ENCODE measurements around the gene TM9SF4.

GRCh38 chr20:32193996-32194395, 84.5 kb downstream of the TM9SF4 start:
- TF ChIP-seq CTCF (IDR thresholded peaks at IDR 0.05) (no peak), POLR2AphosphoS5 (IDR thresholded peaks at IDR 0.05) (no peak), POLR2A (IDR thresholded peaks at IDR 0.05) (no peak)

Measured in transverse colon (tissue), 4 donors.